Measurements from ENCODE around the gene SDC4.

Gene SDC4

GRCh38 chr20:45294659-45295058, 53.6 kb downstream of the SDC4 start:
- TF ChIP-seq GATA2 (IDR thresholded peaks at IDR 0.05; ENCODE audit: low read depth, low read length), result no peak
- TF ChIP-seq GATA3 (IDR thresholded peaks at IDR 0.05; ENCODE audit: low read depth, low read length), result no peak

DNA sequence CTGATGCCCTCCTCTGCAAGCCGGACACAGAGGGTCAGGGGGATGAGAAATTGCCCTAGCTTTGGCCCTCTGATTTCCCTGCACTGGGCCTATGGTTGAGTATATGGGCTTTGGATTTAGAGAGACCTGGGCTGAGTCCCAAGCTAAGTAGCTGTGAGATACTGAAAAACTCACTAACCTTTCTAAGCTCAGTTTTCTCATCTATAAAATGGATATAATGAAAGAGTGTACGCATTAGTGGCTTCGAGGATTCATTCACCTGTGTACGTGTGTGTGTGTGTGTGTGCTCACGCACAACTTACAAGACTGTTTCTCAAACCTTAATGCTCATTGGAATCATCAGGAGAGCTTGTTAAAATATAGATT, 54.2 kb downstream of the SDC4 start:
- TF ChIP-seq GATA3 (IDR thresholded peaks at IDR 0.05; ENCODE audit: low read depth, low read length), result no peak
- no peak for TF ChIP-seq GATA2 (IDR thresholded peaks at IDR 0.05; ENCODE audit: low read depth, low read length)

DNA sequence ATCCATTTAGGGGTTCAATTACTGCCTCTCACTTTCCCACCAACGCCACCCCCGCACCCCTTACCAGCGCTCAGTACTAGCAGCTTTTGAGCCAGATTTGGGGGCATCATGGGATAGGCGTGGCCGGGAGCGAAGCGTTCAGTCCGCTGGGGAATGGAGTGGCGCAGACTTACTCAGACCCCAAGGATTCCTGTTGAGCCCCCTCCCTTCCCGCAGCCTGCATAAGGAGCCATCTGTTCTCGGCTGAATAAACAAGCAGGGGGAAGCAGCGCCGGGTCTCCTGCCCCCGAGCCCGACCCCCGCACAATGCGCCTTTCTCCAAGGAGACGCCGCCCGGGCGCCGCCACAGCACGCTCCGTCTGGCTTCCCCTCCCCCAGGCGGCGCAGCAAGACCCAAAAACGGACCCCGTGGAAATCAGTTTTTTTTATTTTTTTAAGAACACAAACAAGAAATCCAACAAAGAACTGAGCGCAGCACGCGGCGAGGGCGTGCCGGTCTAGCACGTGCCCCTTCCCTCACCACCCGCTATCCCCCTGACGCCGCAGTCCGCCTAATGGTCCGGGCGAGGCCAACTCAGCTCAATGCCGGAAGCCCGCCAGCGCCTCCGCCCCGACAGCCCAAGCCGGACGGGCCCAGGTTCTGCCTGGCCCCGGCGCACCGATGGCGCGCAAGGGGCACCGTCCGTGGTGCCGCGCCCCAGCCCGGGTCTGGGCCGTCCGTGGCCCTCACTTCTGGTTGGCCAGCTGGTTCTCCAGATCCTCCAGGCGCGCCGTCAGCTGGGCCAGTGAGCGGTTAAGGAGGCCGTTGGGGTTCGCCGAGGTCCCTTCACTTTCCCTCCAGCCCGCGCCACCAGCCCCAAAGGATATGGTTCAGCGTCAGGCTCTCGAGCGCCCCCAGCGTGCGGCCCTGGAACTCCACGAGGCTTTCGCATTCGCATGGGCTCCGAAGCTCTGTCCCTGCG, 54.9 kb downstream of the SDC4 start:
- TF ChIP-seq GATA2 (IDR thresholded peaks at IDR 0.05; ENCODE audit: low read depth, low read length), result no peak
- no peak for TF ChIP-seq GATA3 (IDR thresholded peaks at IDR 0.05; ENCODE audit: low read depth, low read length)

GRCh38 chr20:45292343-45292742, 55.9 kb downstream of the SDC4 start:
- TF ChIP-seq GATA2 (IDR thresholded peaks at IDR 0.05; ENCODE audit: low read depth, low read length) (no peak), GATA3 (IDR thresholded peaks at IDR 0.05; ENCODE audit: low read depth, low read length) (no peak)

DNA sequence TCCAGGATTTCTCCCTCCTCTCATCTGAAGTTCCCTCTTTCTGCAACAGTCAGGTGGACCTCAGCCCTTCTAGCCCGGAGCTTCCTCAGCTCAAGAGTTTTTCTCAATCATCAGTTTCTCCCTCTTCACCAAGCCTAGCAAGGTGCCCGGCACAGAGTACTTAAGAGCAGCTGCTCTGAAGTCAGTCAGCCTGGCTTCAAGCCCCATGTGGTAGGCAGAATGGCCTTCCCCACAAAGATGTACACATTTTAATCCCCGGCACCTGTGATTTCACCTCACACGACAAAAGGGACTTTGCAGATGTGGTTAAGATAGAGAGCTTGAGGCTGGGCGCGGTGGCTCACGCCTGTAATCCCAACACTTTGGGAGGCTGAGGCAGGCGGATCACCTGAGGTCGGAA, 56.7 kb downstream of the SDC4 start:
- TF ChIP-seq GATA2 (IDR thresholded peaks at IDR 0.05; ENCODE audit: low read depth, low read length) (no peak), GATA3 (IDR thresholded peaks at IDR 0.05; ENCODE audit: low read depth, low read length) (no peak)

DNA sequence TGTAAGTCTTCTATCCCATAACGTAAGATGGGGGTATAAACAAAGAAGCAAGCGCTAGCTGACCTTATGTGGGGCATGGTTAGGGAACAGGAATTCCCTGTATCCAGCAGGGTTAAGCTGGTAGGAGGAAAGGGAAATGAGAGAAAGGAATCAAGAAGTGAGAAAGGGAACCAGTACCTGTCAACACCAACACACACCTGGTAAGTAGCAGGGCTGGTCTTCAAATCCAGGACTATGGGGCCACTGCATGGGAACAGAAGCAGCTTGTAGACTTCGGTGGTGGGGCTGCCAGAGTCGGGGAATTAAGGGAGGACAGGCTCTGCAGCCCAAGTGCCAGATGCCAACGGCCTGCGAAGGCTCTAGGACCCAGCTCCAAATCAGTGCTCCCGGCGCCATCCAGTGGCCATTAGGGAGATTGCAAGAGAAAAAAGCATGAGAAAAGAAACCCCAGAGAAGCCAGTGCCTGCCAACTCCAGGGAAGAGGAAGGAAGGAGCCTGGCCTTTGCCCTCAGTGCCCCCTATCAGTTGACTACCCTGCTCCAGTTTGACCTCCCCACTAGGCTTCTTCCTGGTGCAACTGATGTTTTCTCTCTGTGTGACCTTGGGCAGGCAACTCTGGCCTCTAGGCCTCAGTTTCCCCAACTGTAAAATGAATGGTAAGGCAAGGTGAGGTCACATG, 57.4 kb downstream of the SDC4 start:
- TF ChIP-seq GATA2 (IDR thresholded peaks at IDR 0.05; ENCODE audit: low read depth, low read length) (no peak), GATA3 (IDR thresholded peaks at IDR 0.05; ENCODE audit: low read depth, low read length) (no peak)

DNA sequence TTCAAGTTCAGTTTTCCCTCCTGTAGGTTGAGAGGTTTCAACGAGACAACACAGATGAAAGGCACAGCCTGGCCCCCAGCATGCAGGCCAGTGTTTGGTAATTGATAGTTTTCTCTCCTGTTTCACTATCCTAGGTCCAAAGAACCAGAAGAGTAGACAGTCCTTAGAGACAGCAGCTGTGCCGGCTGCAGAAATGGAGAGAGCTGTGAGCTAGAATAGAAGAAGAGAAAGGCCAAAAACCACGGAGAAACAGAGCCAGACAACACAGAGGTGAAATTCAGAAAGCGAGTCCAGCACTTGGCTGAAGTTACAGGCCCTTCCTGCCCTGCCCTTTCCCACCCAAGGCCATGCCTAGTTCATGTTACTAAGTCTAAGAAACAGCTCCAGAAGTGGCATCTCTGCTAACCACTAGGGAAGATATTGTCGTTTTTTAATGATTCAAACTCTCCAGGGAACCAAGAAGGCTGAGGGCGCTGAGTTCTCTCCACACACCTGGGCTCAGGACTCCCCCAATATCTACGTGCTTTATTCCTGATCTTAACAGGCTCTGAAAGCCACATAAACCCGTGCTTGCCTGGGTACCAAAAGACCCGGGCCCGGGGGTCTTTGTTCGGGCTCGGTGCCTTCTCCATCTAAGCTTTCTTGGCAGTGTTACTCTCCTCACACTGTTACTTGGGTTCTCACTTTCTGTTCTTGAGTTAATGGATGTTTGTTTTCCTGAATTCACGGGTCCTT, 58.1 kb downstream of the SDC4 start:
- no peak for TF ChIP-seq GATA3 (IDR thresholded peaks at IDR 0.05; ENCODE audit: low read depth, low read length)
- no peak for TF ChIP-seq GATA2 (IDR thresholded peaks at IDR 0.05; ENCODE audit: low read depth, low read length)

DNA sequence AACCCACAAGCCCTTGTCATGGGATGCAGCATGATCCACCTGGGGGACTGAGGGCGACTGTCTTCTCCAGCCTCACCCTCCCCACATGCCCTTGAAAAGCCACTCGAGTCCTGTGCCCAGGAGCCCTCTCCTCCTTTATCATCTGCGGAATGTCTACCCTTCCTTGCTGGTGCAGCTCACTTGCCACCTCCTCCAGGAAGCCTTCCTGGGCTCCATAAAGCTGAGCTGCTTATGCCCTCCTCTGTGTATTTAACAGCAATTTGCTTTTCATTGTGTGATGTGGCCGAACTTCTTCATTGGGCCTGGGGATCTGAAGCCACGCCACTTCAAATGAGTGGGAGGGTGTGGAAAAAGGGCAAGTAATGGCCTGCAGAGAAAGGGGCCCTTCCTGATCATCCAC, 59.4 kb downstream of the SDC4 start:
- TF ChIP-seq GATA3 (IDR thresholded peaks at IDR 0.05; ENCODE audit: low read depth, low read length) (no peak), GATA2 (IDR thresholded peaks at IDR 0.05; ENCODE audit: low read depth, low read length) (no peak)

- no peak for TF ChIP-seq GATA3 (IDR thresholded peaks at IDR 0.05; ENCODE audit: low read depth, low read length)
- TF ChIP-seq GATA2 (IDR thresholded peaks at IDR 0.05; ENCODE audit: low read depth, low read length), result no peak
These were observed 59.8 kb downstream of the SDC4 start for GRCh38 chr20:45288376-45288775.

DNA sequence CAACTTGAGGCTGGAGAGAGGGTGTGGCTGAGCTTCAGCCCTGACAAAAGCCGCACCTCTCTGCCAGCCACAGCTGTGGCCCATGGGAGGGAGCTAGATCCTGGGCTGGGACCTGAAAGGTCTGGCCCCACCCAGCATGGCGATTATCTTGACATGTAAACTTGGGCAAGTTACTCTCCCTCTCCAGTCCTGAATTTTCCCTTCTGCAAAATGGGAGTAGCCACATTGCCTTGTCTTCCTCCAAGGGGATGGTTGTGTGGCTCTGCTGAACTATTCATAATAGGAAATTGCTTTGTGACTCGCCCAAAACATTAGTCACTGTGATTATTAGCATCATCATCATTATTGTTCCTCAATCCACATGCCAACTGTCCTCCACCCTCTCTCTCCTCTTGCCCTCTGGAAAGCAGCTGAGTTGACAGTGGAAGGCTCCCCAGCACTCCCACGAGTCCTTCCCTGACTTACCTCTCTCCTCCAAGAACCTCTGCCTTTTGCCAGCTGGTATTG, 64.6 kb downstream of the SDC4 start:
- TF ChIP-seq GATA2 (IDR thresholded peaks at IDR 0.05; ENCODE audit: low read depth, low read length), result no peak
- TF ChIP-seq GATA3 (IDR thresholded peaks at IDR 0.05; ENCODE audit: low read depth, low read length), result no peak

- TF ChIP-seq GATA2 (IDR thresholded peaks at IDR 0.05; ENCODE audit: low read depth, low read length), result no peak
- no peak for TF ChIP-seq GATA3 (IDR thresholded peaks at IDR 0.05; ENCODE audit: low read depth, low read length)
These were observed 65.3 kb downstream of the SDC4 start for GRCh38 chr20:45282700-45283550.

- TF ChIP-seq GATA3 (IDR thresholded peaks at IDR 0.05; ENCODE audit: low read depth, low read length) (no peak), GATA2 (IDR thresholded peaks at IDR 0.05; ENCODE audit: low read depth, low read length) (no peak)
These were observed 68.2 kb downstream of the SDC4 start for GRCh38 chr20:45279992-45280391.

DNA sequence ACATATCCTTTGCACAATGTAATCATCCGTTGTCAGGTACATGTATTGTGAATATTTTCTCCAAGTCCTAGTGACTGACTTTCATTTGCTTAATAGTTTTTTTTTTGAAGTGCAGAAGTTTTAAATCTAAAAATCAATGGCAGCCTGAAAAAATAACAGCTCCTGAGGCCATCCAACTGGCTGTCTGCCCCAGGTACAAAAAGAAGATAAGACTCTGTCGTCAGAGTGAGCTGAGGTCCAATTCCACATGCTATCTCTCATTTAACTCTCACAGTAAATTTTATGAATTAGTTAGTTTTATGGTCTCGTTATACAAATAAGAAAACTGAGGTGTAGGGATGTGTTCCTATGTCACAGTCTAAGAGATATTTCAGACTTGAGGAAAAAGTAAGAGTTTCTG, 72.9 kb downstream of the SDC4 start:
- TF ChIP-seq GATA3 (IDR thresholded peaks at IDR 0.05; ENCODE audit: low read depth, low read length) (no peak), GATA2 (IDR thresholded peaks at IDR 0.05; ENCODE audit: low read depth, low read length) (no peak)

All from SH-SY5Y (cell line).